NCI-H146 treated with DMSO at 0.1 percent for 48 hours (cell line): ENCODE measurements around the gene KIF26B.

Experiments used
- DNase-seq: peaks from one replicate; lab custom pipeline; 2025; ENCODE audit not compliant: unreplicated experiment; lab: John Stamatoyannopoulos, UW

KIF26B gene

GRCh38 chr1:245168906-245169305, 14.1 kb downstream of the KIF26B start:
- DNase-seq = peak; percentile 70

GRCh38 chr1:245169376-245169775, 14.6 kb downstream of the KIF26B start:
- no peak for DNase-seq

- DNase-seq = no peak
These were observed 17.2 kb downstream of the KIF26B start for GRCh38 chr1:245172026-245172425.

GRCh38 chr1:245172829-245173228, 18.0 kb downstream of the KIF26B start:
- DNase-seq = no peak

- DNase-seq = no peak
These were observed 18.8 kb downstream of the KIF26B start for GRCh38 chr1:245173446-245174211.

GRCh38 chr1:245177071-245177900, 22.5 kb downstream of the KIF26B start:
- DNase-seq = peak; percentile 75

GRCh38 chr1:245179706-245180105, 24.9 kb downstream of the KIF26B start:
- peak; percentile 51 for DNase-seq

- peak; percentile 34 for DNase-seq
These were observed 25.8 kb downstream of the KIF26B start for GRCh38 chr1:245180496-245181157.

- DNase-seq = peak; percentile 77
These were observed 26.4 kb downstream of the KIF26B start for GRCh38 chr1:245181158-245181517.

GRCh38 chr1:245182028-245182427, 27.2 kb downstream of the KIF26B start:
- no peak for DNase-seq

GRCh38 chr1:245183429-245183828, 28.6 kb downstream of the KIF26B start:
- DNase-seq = no peak

- no peak for DNase-seq
These were observed 30.0 kb downstream of the KIF26B start for GRCh38 chr1:245184779-245185178.

GRCh38 chr1:245188403-245188802, 33.6 kb downstream of the KIF26B start:
- no peak for DNase-seq

- DNase-seq = no peak
These were observed 40.6 kb downstream of the KIF26B start for GRCh38 chr1:245195398-245195797.

- DNase-seq = no peak
These were observed 42.3 kb downstream of the KIF26B start for GRCh38 chr1:245197121-245197520.

GRCh38 chr1:245197911-245198379, 43.2 kb downstream of the KIF26B start:
- no peak for DNase-seq

GRCh38 chr1:245198748-245199516, 44.1 kb downstream of the KIF26B start:
- no peak for DNase-seq

- DNase-seq = no peak
These were observed 45.4 kb downstream of the KIF26B start for GRCh38 chr1:245200146-245200545.

- DNase-seq = no peak
These were observed 46.4 kb downstream of the KIF26B start for GRCh38 chr1:245201201-245201600.

GRCh38 chr1:245201827-245202226, 47.0 kb downstream of the KIF26B start:
- DNase-seq = no peak

- no peak for DNase-seq
These were observed 50.6 kb downstream of the KIF26B start for GRCh38 chr1:245205396-245205795.
